ENCODE data around the gene CNIH1. TPM values are rescaled to one million over a fixed set of nuclear protein-coding genes. Genes with fewer than 3 reads are reported as not detected.

The CNIH1 gene
- total and polyA plus RNA-seq, 2 of the 13 experiments (the other 11 are each of a cell fraction or from before 2014, with no cell fraction given) = 166 to 421 TPM

DNA sequence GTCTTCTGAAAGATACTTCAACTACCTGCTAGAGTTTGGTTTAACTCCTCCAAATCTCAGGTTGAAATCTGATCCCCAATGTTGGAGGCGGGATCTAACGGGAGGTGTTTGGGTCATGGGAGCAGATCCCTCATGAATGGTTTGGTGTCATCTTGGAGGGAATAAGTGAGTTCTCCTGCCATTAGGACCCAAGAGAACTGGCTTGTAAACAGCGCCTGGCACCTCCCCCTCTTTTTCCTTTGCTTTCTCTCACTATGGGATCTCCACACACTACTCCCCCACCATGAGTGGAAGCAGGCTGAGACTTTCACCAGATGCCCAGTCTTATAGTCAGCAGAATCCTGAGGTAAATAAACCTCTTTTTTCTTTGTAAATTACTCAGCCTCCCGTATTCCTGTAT lies 2.5 kb downstream of the CNIH1 start:
- no peak for ATAC-seq
- intact Hi-C loops (cut with micrococcal nuclease; ENCODE audit: unreplicated experiment) = no loop called here
- Histone ChIP-seq H3K9ac (ENCODE audit: insufficient read depth, low read depth, low read length) (peak overlapping the region; percentile 95; the same call in 1 of the 2 replicates), H3K4me2 (ENCODE audit: low read depth, low read length) (peak overlapping the region; percentile 81), H3K4me1 (ENCODE audit: insufficient read depth, low read length) (peaks cover 72% of the 10 kb centered on the region), H3K9me3 (ENCODE audit: low read length) (no peaks in the 10 kb centered on the region), H3K36me3 (replicated peaks in 1 of 2; ENCODE audit: control insufficient read depth in 1 of 2, insufficient read depth in 2 of 2, low read length in 2 of 2) (peaks cover 1 to 22% of the 10 kb centered on the region in 2 experiments; a peak in 4 of 5 replicates), H3K27ac (ENCODE audit: extremely low read length, insufficient read depth, low read length) (no peak overlapping the region), H4K20me1 (ENCODE audit: insufficient read depth, low read length) (peaks cover 14% of the 10 kb centered on the region), H2AFZ (ENCODE audit: low read length) (no peak overlapping the region), H3K79me2 (ENCODE audit: insufficient read depth, low read length) (peaks cover 70% of the 10 kb centered on the region), H3K4me3 (replicated peaks in 1 of 3; ENCODE audit: insufficient read depth in 1 of 3, low read depth in 2 of 3, low read length in 3 of 3) (no peak overlapping the region), H3K27me3 (ENCODE audit: control insufficient read depth in 1 of 2, insufficient read depth in 2 of 2, low read length in 2 of 2) (no peaks in the 10 kb centered on the region; a peak in 1 of 5 replicates)
- no peak for FAIRE-seq
- no TSS peak for BruUV-seq (replicated peaks)
- ChIA-PET CTCF (ENCODE audit: low intra/inter-chr PET ratio, low total read pairs) (no interaction called here), POLR2A (no interaction called here)
- DNase-seq (ENCODE audit: low spot score) = no peak
- 79% methylated on average over 4 of the region's 4 CpGs for WGBS (ENCODE audit: low lambda C conversion rate)
- in situ Hi-C loops (cut with HindIII; ENCODE audit: extremely low pct_ligation_motif_present, low pct_unique_long_range_greater_than_20kb) = no loop called here
- no peak for TF ChIP-seq TARDBP (CRISPR knock-in tag; IDR thresholded peaks at IDR 0.05)
- TF ChIP-seq SIX4 (CRISPR knock-in tag; IDR thresholded peaks at IDR 0.05) = peak; percentile 64; the same call in 1 of the 2 replicates
- no peak for TF ChIP-seq TAF1 (CRISPR knock-in tag; IDR thresholded peaks at IDR 0.05)
- TF ChIP-seq ZMYM4 (CRISPR knock-in tag; IDR thresholded peaks at IDR 0.05) = 0 out of 2 replicates have a peak, but pooled peaks have one; percentile 14
- peak; percentile 63; the same call in 1 of the 2 replicates for TF ChIP-seq SIX1 (CRISPR knock-in tag; IDR thresholded peaks at IDR 0.05; ENCODE audit: borderline replicate concordance)
- TF ChIP-seq FOXO4 (CRISPR knock-in tag; conservative IDR thresholded peaks at IDR 0.05) = no peak
- TF ChIP-seq ZBTB33 (CRISPR knock-in tag; IDR thresholded peaks at IDR 0.05) = peak; percentile 77
- no peak for TF ChIP-seq ZSCAN29 (CRISPR knock-in tag; conservative IDR thresholded peaks at IDR 0.05)
- TF ChIP-seq ONECUT2 (CRISPR knock-in tag; IDR thresholded peaks at IDR 0.05) = no peak
- TF ChIP-seq, protein P1, sequence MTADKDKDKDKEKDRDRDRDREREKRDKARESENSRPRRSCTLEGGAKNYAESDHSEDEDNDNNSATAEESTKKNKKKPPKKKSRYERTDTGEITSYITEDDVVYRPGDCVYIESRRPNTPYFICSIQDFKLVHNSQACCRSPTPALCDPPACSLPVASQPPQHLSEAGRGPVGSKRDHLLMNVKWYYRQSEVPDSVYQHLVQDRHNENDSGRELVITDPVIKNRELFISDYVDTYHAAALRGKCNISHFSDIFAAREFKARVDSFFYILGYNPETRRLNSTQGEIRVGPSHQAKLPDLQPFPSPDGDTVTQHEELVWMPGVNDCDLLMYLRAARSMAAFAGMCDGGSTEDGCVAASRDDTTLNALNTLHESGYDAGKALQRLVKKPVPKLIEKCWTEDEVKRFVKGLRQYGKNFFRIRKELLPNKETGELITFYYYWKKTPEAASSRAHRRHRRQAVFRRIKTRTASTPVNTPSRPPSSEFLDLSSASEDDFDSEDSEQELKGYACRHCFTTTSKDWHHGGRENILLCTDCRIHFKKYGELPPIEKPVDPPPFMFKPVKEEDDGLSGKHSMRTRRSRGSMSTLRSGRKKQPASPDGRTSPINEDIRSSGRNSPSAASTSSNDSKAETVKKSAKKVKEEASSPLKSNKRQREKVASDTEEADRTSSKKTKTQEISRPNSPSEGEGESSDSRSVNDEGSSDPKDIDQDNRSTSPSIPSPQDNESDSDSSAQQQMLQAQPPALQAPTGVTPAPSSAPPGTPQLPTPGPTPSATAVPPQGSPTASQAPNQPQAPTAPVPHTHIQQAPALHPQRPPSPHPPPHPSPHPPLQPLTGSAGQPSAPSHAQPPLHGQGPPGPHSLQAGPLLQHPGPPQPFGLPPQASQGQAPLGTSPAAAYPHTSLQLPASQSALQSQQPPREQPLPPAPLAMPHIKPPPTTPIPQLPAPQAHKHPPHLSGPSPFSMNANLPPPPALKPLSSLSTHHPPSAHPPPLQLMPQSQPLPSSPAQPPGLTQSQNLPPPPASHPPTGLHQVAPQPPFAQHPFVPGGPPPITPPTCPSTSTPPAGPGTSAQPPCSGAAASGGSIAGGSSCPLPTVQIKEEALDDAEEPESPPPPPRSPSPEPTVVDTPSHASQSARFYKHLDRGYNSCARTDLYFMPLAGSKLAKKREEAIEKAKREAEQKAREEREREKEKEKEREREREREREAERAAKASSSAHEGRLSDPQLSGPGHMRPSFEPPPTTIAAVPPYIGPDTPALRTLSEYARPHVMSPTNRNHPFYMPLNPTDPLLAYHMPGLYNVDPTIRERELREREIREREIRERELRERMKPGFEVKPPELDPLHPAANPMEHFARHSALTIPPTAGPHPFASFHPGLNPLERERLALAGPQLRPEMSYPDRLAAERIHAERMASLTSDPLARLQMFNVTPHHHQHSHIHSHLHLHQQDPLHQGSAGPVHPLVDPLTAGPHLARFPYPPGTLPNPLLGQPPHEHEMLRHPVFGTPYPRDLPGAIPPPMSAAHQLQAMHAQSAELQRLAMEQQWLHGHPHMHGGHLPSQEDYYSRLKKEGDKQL (CRISPR knock-in tag; IDR thresholded peaks at IDR 0.05; ENCODE audit: low read depth) = no peak

Data from HepG2 (cell line).